Measurements from ENCODE around the gene MGAT1. TPM values are rescaled to one million over a fixed set of nuclear protein-coding genes. Genes with fewer than 3 reads are reported as not detected.

The MGAT1 gene
- polyA plus RNA-seq, 2 of the 4 experiments (the other 2 are of a cell fraction): 53.0 to 61.8 TPM

- no peak for TF ChIP-seq REST (IDR thresholded peaks at IDR 0.05)
- TF ChIP-seq RNF2 (IDR thresholded peaks at IDR 0.05; ENCODE audit: borderline replicate concordance, low read depth): no peak
- TF ChIP-seq EHF (CRISPR knock-in tag; IDR thresholded peaks at IDR 0.05): no peak
- no peak for TF ChIP-seq KDM5A (IDR thresholded peaks at IDR 0.05)
- TF ChIP-seq POLR2A (IDR thresholded peaks at IDR 0.05; ENCODE audit: low read length): no peak
- TF ChIP-seq ELK1 (IDR thresholded peaks at IDR 0.05; ENCODE audit: low read depth, low read length): no peak
- no peak for TF ChIP-seq POLR2AphosphoS2 (conservative IDR thresholded peaks at IDR 0.05; ENCODE audit: low read length)
These were observed 66.1 kb downstream of the MGAT1 start (continued) for GRCh38 chr5:180736536-180736935.

Other genes with a start within 250 kb of the MGAT1 start
- not detected in 2 replicates for gene SCGB3A1, start 211.3 kb downstream of the MGAT1 start, polyA plus RNA-seq (2011; rRNA removed)
- not detected in 3 replicates for gene SCGB3A1, start 211.3 kb downstream of the MGAT1 start, polyA plus RNA-seq (2017; fragmentation: RNase III; extraction: RNeasy Plus Mini Kit Qiagen cat#74134 plus additional on column Dnase treatment)
- 1.7 and 2.0 TPM in 2 replicates for gene FLT4, start 153.2 kb downstream of the MGAT1 start, polyA plus RNA-seq (2011; rRNA removed)
- 2.1 to 3.0 TPM (median 2.6 TPM) in 3 replicates for gene FLT4, start 153.2 kb downstream of the MGAT1 start, polyA plus RNA-seq (2017; fragmentation: RNase III; extraction: RNeasy Plus Mini Kit Qiagen cat#74134 plus additional on column Dnase treatment)
- gene OR2Y1, start 62.7 kb downstream of the MGAT1 start, polyA plus RNA-seq (2011; rRNA removed): not detected in 2 replicates
- not detected in 3 replicates for gene OR2Y1, start 62.7 kb downstream of the MGAT1 start, polyA plus RNA-seq (2017; fragmentation: RNase III; extraction: RNeasy Plus Mini Kit Qiagen cat#74134 plus additional on column Dnase treatment)
- 19.2 and 23.4 TPM in 2 replicates for gene ZFP62, start 58.5 kb upstream of the MGAT1 start, polyA plus RNA-seq (2011; rRNA removed)
- 11.8 to 13.9 TPM (median 13.9 TPM) in 3 replicates for gene ZFP62, start 58.5 kb upstream of the MGAT1 start, polyA plus RNA-seq (2017; fragmentation: RNase III; extraction: RNeasy Plus Mini Kit Qiagen cat#74134 plus additional on column Dnase treatment)
- not detected in 2 replicates for gene BTNL8, start 96.4 kb upstream of the MGAT1 start, polyA plus RNA-seq (2011; rRNA removed)
- gene BTNL8, start 96.4 kb upstream of the MGAT1 start, polyA plus RNA-seq (2017; fragmentation: RNase III; extraction: RNeasy Plus Mini Kit Qiagen cat#74134 plus additional on column Dnase treatment): not detected in 3 replicates
- not detected in 2 replicates for gene BTNL3, start 186.0 kb upstream of the MGAT1 start, polyA plus RNA-seq (2011; rRNA removed)
- not detected in 3 replicates for gene BTNL3, start 186.0 kb upstream of the MGAT1 start, polyA plus RNA-seq (2017; fragmentation: RNase III; extraction: RNeasy Plus Mini Kit Qiagen cat#74134 plus additional on column Dnase treatment)
- gene BTNL9, start 237.5 kb upstream of the MGAT1 start, polyA plus RNA-seq (2011; rRNA removed): 0.85 and 0.89 TPM in 2 replicates
- gene BTNL9, start 237.5 kb upstream of the MGAT1 start, polyA plus RNA-seq (2017; fragmentation: RNase III; extraction: RNeasy Plus Mini Kit Qiagen cat#74134 plus additional on column Dnase treatment): 1.2 to 1.8 TPM (median 1.5 TPM) in 3 replicates

All from A549 (cell line).